22Rv1 (cell line): ENCODE measurements around the gene SCYL2.

Source experiments
- CTCF ChIP-seq: fragments of 450-650 bp; IDR thresholded peaks from 2 replicates; pipeline ENCODE4 v1.5.1; 2017; ENCODE audit warnings: mild to moderate bottlenecking
- ZFX ChIP-seq: fragments of 450-650 bp; IDR thresholded peaks from 2 replicates; pipeline ENCODE4 v1.6.1; 2017; ENCODE audit warnings: antibody characterized with exemption, borderline replicate concordance

- TF ChIP-seq CTCF, result no peak
- TF ChIP-seq ZFX, result no peak
Measured at GRCh38 chr12:100268835-100269564, 2.0 kb downstream of the SCYL2 start.
